A549 (cell line): Measurements from ENCODE around the gene IQGAP2. TPM values are rescaled to one million over a fixed set of nuclear protein-coding genes. Genes with fewer than 3 reads are reported as not detected.

Experiments used
- ATAC-seq, 2 experiments: fragments of 200-7000 bp in 1 of 2; fragments of >200 bp in 1 of 2; cut with Nextera tagmentation in 1 of 2; cut with Tn5 transposase in 1 of 2; 3 replicates each; pipeline versions ENCODE4 v1.8.0 to v1.9.1; 2018 to 2020; ENCODE audit warnings: mild to moderate bottlenecking in 1 of 2, moderate library complexity in 1 of 2
- CTCF ChIA-PET: fragments of 300-600 bp; sonication (Branson Sonifier 250); formaldehyde crosslinking; extraction: SDS; loops from one replicate; lab custom pipeline; 2021; ENCODE audit warnings: antibody characterized with exemption, inconsistent platforms; lab: Yijun Ruan, JAX
- POLR2A ChIA-PET: fragments of 350-600 bp; formaldehyde crosslinking; extraction: SDS; loops from one replicate; lab custom pipeline; 2021; ENCODE audit warnings: antibody characterized with exemption, inconsistent platforms; lab: Yijun Ruan, JAX
- DNase-seq, 2 experiments: peaks; one replicate each; pipeline versions ENCODE4 v3.0.0 to v3.0.0-alpha.2; 2011 to 2016; ENCODE audit warnings: low read depth in 1 of 2, low spot score in 1 of 2
- FAIRE-seq: peaks from 2 replicates; lab custom pipeline; 2011; peaks lifted over from hg19 to GRCh38; lab: Jason Lieb, UNC
- H3K27ac ChIP-seq, 2 experiments: fragments of >200 bp; sonication (Bioruptor Twin); formaldehyde crosslinking; 3 replicates each; pipeline ENCODE4 v1.5.1; 2016 to 2017
- H3K4me1 ChIP-seq: fragments of >200 bp; sonication (Bioruptor Twin); formaldehyde crosslinking; 3 replicates; pipeline ENCODE4 v1.6.1; 2016
- H3K4me2 ChIP-seq: fragments of >200 bp; sonication (Bioruptor Twin); formaldehyde crosslinking; 3 replicates; pipeline ENCODE4 v1.6.1; 2016
- H3K4me3 ChIP-seq: fragments of >200 bp; sonication (Bioruptor Twin); formaldehyde crosslinking; 3 replicates; pipeline ENCODE4 v1.5.1; 2016
- H3K9me3 ChIP-seq: fragments of >200 bp; sonication (Bioruptor Twin); formaldehyde crosslinking; 3 replicates; pipeline ENCODE4 v1.6.1; 2016
- BHLHE40 ChIP-seq: IDR thresholded peaks from 2 replicates; pipeline ENCODE4 v1.6.1; 2012; ENCODE audit warnings: low read depth, low read length, inconsistent platforms
- CBX8 ChIP-seq: fragments of 200-600 bp; sonication (generic); IDR thresholded peaks from 2 replicates; pipeline ENCODE4 v1.6.1; 2016
- CEBPB ChIP-seq, 2 experiments: fragments of >200 bp in 1 of 2; sonication (Bioruptor Twin) in 1 of 2; formaldehyde crosslinking in 1 of 2; IDR thresholded peaks; 2 replicates each; pipeline ENCODE4 v1.6.1; 2012 to 2016
- CHD2 ChIP-seq: fragments of 150-350 bp; IDR thresholded peaks from 2 replicates; pipeline ENCODE4 v1.6.1; 2014; ENCODE audit warnings: low read length; ENCODE audit not compliant: partially characterized antibody
- E2F6 ChIP-seq: IDR thresholded peaks from 2 replicates; pipeline ENCODE4 v1.6.1; 2012; ENCODE audit warnings: low read depth, borderline replicate concordance
- EHF ChIP-seq: fragments of 250-450 bp; sonication (Bioruptor Pico); IDR thresholded peaks from 2 replicates; pipeline ENCODE4 v1.5.0; 2020; ENCODE audit warnings: mild to moderate bottlenecking
- EHMT2 ChIP-seq: fragments of 200-600 bp; sonication (generic); IDR thresholded peaks from 2 replicates; pipeline ENCODE4 v1.6.1; 2016; ENCODE audit warnings: antibody characterized with exemption, low read depth, mild to moderate bottlenecking, moderate library complexity
- ESRRA ChIP-seq: fragments of 150-350 bp; IDR thresholded peaks from 2 replicates; pipeline ENCODE4 v1.6.1; 2014; ENCODE audit warnings: mild to moderate bottlenecking, low read length, borderline replicate concordance
- FOSB ChIP-seq: fragments of 250-450 bp; sonication (Bioruptor Pico); IDR thresholded peaks from 2 replicates; pipeline ENCODE4 v1.5.0; 2020; ENCODE audit warnings: mild to moderate bottlenecking, moderate library complexity
- FOSL2 ChIP-seq, 2 experiments: fragments of 450-650 bp in 1 of 2; fragments of >200 bp in 1 of 2; sonication (Bioruptor Twin) in 1 of 2; formaldehyde crosslinking; IDR thresholded peaks; 2 replicates each; pipeline versions ENCODE4 v1.5.0 to v1.6.1; 2016 to 2020; ENCODE audit warnings: mild to moderate bottlenecking in 1 of 2, moderate library complexity in 1 of 2
- FOXS1 ChIP-seq: fragments of 250-450 bp; sonication (Bioruptor Pico); IDR thresholded peaks from 2 replicates; pipeline ENCODE4 v1.5.0; 2020; ENCODE audit warnings: mild to moderate bottlenecking, moderate library complexity
- HDAC2 ChIP-seq: fragments of 200-600 bp; sonication (generic); IDR thresholded peaks from 2 replicates; pipeline ENCODE4 v1.6.1; 2016
- HEYL ChIP-seq: fragments of 250-450 bp; sonication (Bioruptor Pico); IDR thresholded peaks from 2 replicates; pipeline ENCODE4 v1.8.0; 2021; ENCODE audit warnings: mild to moderate bottlenecking, moderate library complexity
- HMGXB4 ChIP-seq: fragments of 250-450 bp; sonication (Bioruptor Pico); IDR thresholded peaks from 2 replicates; pipeline ENCODE4 v1.5.0; 2021; ENCODE audit warnings: mild to moderate bottlenecking, moderate library complexity, borderline replicate concordance
- JUNB ChIP-seq: fragments of >200 bp; sonication (Bioruptor Twin); formaldehyde crosslinking; IDR thresholded peaks from 2 replicates; pipeline ENCODE4 v1.6.1; 2016
- KDM5A ChIP-seq: fragments of 200-600 bp; sonication (generic); IDR thresholded peaks from 2 replicates; pipeline ENCODE4 v1.6.1; 2016; ENCODE audit warnings: antibody characterized with exemption, mild to moderate bottlenecking
- MAZ ChIP-seq: fragments of 150-350 bp; IDR thresholded peaks from 2 replicates; pipeline ENCODE4 v1.6.1; 2014; ENCODE audit warnings: antibody characterized with exemption, low read depth, low read length, borderline replicate concordance
- NFE2L2 ChIP-seq: fragments of 150-350 bp; conservative IDR thresholded peaks from 2 replicates; pipeline ENCODE4 v1.6.1; 2014; ENCODE audit warnings: low read length
- PHF8 ChIP-seq: fragments of 200-600 bp; sonication (generic); IDR thresholded peaks from 2 replicates; pipeline ENCODE4 v1.6.1; 2016; ENCODE audit warnings: low read depth, mild to moderate bottlenecking, antibody characterized with exemption, moderate library complexity, borderline replicate concordance
- SMC3 ChIP-seq: fragments of >200 bp; sonication (Bioruptor Twin); formaldehyde crosslinking; IDR thresholded peaks from 3 replicates; pipeline ENCODE4 v1.6.1; 2018; ENCODE audit warnings: inconsistent platforms
- TFCP2L1 ChIP-seq: fragments of 250-450 bp; sonication (Bioruptor Pico); IDR thresholded peaks from 2 replicates; pipeline ENCODE4 v1.5.0; 2021; ENCODE audit warnings: mild to moderate bottlenecking
- USF2 ChIP-seq: fragments of 450-650 bp; IDR thresholded peaks from 2 replicates; pipeline ENCODE4 v1.6.1; 2014; ENCODE audit warnings: antibody characterized with exemption
- ZC3H11A ChIP-seq: fragments of 450-650 bp; IDR thresholded peaks from 2 replicates; pipeline ENCODE4 v1.6.1; 2014; ENCODE audit warnings: antibody characterized with exemption, mild to moderate bottlenecking
- ZNF302 ChIP-seq: fragments of 250-450 bp; sonication (Bioruptor Pico); IDR thresholded peaks from 2 replicates; pipeline ENCODE4 v1.9.0; 2021; ENCODE audit warnings: inconsistent platforms, mild to moderate bottlenecking, moderate library complexity
- WGBS: methylation state at CpG from one replicate; pipeline ENCODE4 v1.1.6; 2017; ENCODE audit errors: missing lambda C conversion rate; 5-methylcytosine and 5-hydroxymethylcytosine counted together
- polyA plus RNA-seq, 4 experiments: library from polyadenylated mRNA; depleted of rRNA in 3 of 4; stranded (reverse); fragments of >200 nt; fragmentation: RNase III in 1 of 4; extraction: RNeasy Plus Mini Kit Qiagen cat#74134 plus additional on column Dnase treatment in 1 of 4; gene quantifications; 2 replicates in 3 of 4; 3 replicates in 1 of 4; pipeline ENCODE4 v1.2.3, GENCODE V29; 2011 to 2017

The IQGAP2 gene
- polyA plus RNA-seq, 2 of the 4 experiments (the other 2 are of a cell fraction) = 5.3 to 10.1 TPM

- no peak for TF ChIP-seq FOXS1
- TF ChIP-seq SMC3 = no peak
- no peak for TF ChIP-seq JUNB
- no peak for TF ChIP-seq BHLHE40
- no peak for TF ChIP-seq HDAC2
- TF ChIP-seq EHF (CRISPR knock-in tag) = no peak
- TF ChIP-seq EHMT2 = no peak
- no peak for TF ChIP-seq E2F6
- TF ChIP-seq ESRRA = no peak
These were observed 266.2 kb downstream of the IQGAP2 start (continued) for GRCh38 chr5:76669245-76669644.

GRCh38 chr5:76670508-76670907, 267.4 kb downstream of the IQGAP2 start:
- TF ChIP-seq HMGXB4 (CRISPR knock-in tag) = no peak
- WGBS = 91% methylated on average over 3 of the region's 3 CpGs
- Histone ChIP-seq H3K27ac (no peak overlapping the region), H3K4me3 (no peak overlapping the region), H3K9me3 (no peaks in the 10 kb centered on the region), H3K4me1 (no peaks in the 10 kb centered on the region), H3K4me2 (no peak overlapping the region)
- FAIRE-seq = no peak
- ATAC-seq = no peak
- ChIA-PET CTCF (interaction anchor here (0.6 to 1.4 kb wide), 6 partner anchors 10 to 668 kb away, joined by 3 to 5 read pairs (median 3); no protein-coding TSS in a partner anchor), POLR2A (no interaction called here)
- DNase-seq = no peak

- no peak for ATAC-seq
- ChIA-PET POLR2A (no interaction called here), CTCF (interaction anchor here (0.8 kb wide), 1 partner anchor 47 kb away, joined by 3 read pairs; no protein-coding TSS in a partner anchor)
- no peaks in the 10 kb centered on the region for H3K4me1 ChIP-seq
- WGBS = 62% methylated on average over 2 of the region's 2 CpGs
- TF ChIP-seq USF2 = no peak
- no peak for TF ChIP-seq SMC3
- TF ChIP-seq ESRRA = no peak
- TF ChIP-seq PHF8 = no peak
- no peak for TF ChIP-seq KDM5A
- TF ChIP-seq TFCP2L1 = no peak
- TF ChIP-seq ZC3H11A = no peak
- TF ChIP-seq MAZ = no peak
- no peak for TF ChIP-seq FOSB (CRISPR knock-in tag)
- no peak for TF ChIP-seq CHD2
- TF ChIP-seq CEBPB (IDR thresholded peaks at IDR 0.05) = no peak
- no peak for TF ChIP-seq ZNF302 (CRISPR knock-in tag)
- TF ChIP-seq HEYL (CRISPR knock-in tag) = no peak
- TF ChIP-seq FOSL2 (IDR thresholded peaks at IDR 0.05) = no peak
- TF ChIP-seq FOSL2 (CRISPR knock-in tag; IDR thresholded peaks at IDR 0.05) = no peak
- no peak for TF ChIP-seq NFE2L2
- no peak for TF ChIP-seq CBX8
- no peaks in the 10 kb centered on the region for H3K9me3 ChIP-seq
- no peak for FAIRE-seq
- H3K27ac ChIP-seq = no peak overlapping the region
- H3K4me3 ChIP-seq = no peak overlapping the region
- DNase-seq = no peak
- H3K4me2 ChIP-seq = no peak overlapping the region
These were observed 269.2 kb downstream of the IQGAP2 start for GRCh38 chr5:76672242-76672641.
